HCT116 (cell line): ENCODE data around the gene TMEM62. TPM values are rescaled to one million over a fixed set of nuclear protein-coding genes. Genes with fewer than 3 reads are reported as not detected.

ENCODE experiments used
- ATAC-seq: fragments of 200-7000 bp; cut with Tn5 transposase; 2 replicates; pipeline ENCODE4 v1.9.1; 2020; ENCODE audit warnings: mild to moderate bottlenecking, moderate library complexity
- BruUV-seq: library from RNA; stranded (reverse); fragments of 400-500 nt; replicated peaks from 2 replicates; lab custom pipeline; 2021; lab: Mats Ljungman, UMichigan
- CTCF ChIA-PET: fragments of 300-600 bp; sonication (Branson Sonifier 250); formaldehyde crosslinking; loops from one replicate; lab custom pipeline; 2021; ENCODE audit warnings: antibody characterized with exemption; lab: Charles Lee
- POLR2A ChIA-PET: fragments of 300-600, 350-600 bp; sonication (Branson Sonifier 250); formaldehyde crosslinking; loops from one replicate; lab custom pipeline; 2021; ENCODE audit warnings: antibody characterized with exemption; lab: Charles Lee
- RAD21 ChIA-PET, 2 experiments: fragments of 300-600 bp; sonication (Branson Sonifier 250); formaldehyde crosslinking; loops; one replicate each; lab custom pipeline; 2023; ENCODE audit warnings: low total read pairs in 2 of 2; ENCODE audit not compliant: uncharacterized antibody in 2 of 2, unreplicated experiment in 2 of 2, low non-redundant PET in 1 of 2; lab: Charles Lee
- DNase-seq: peaks from one replicate; pipeline ENCODE4 v3.0.0-alpha.2; 2010; ENCODE audit warnings: low read depth, low spot score
- H2AFZ ChIP-seq: fragments of 200-600 bp; shearing (Covaris generic), sonication (generic); 2 replicates; pipeline ENCODE4 v1.6.1; 2017; ENCODE audit warnings: low read depth, mixed run types, mixed read lengths, antibody characterized with exemption, low read length; ENCODE audit not compliant: poor library complexity, severe bottlenecking
- H3K27ac ChIP-seq: 2 replicates; pipeline ENCODE4 v1.5.1; 2012; ENCODE audit warnings: low read depth, low read length
- H3K27me3 ChIP-seq: fragments of 200-600 bp; sonication (generic); 2 replicates; pipeline ENCODE4 v1.6.1; 2016; ENCODE audit warnings: mixed run types, low read length, mixed read lengths; ENCODE audit not compliant: insufficient read depth
- H3K36me3 ChIP-seq, 2 experiments: fragments of 200-500 bp in 1 of 2; fragments of 200-600 bp in 1 of 2; sonication (Bioruptor generic) in 1 of 2; sonication (generic) in 1 of 2; 2 replicates each; pipeline versions ENCODE4 v1.5.1 to v1.6.1; 2014 to 2016; ENCODE audit warnings: low read length in 2 of 2, inconsistent platforms in 1 of 2, mixed read lengths in 1 of 2, mixed run types in 1 of 2; ENCODE audit not compliant: insufficient read depth in 2 of 2, control insufficient read depth in 1 of 2
- H3K4me1 ChIP-seq, 2 experiments: fragments of 200-600 bp in 1 of 2; sonication (generic) in 1 of 2; 2 replicates each; pipeline versions ENCODE4 v1.5.1 to v1.6.1; 2012 to 2017; ENCODE audit warnings: low read length in 2 of 2, inconsistent platforms in 1 of 2, mild to moderate bottlenecking in 1 of 2, mixed read lengths in 1 of 2, mixed run types in 1 of 2, moderate library complexity in 1 of 2; ENCODE audit not compliant: insufficient read depth in 2 of 2, control insufficient read depth in 1 of 2
- H3K4me2 ChIP-seq: fragments of 200-600 bp; sonication (generic); 2 replicates; pipeline ENCODE4 v1.6.1; 2017; ENCODE audit warnings: mixed run types, low read length, mixed read lengths
- H3K4me3 ChIP-seq, 2 experiments: fragments of 200-600 bp in 1 of 2; sonication (generic) in 1 of 2; replicated peaks in 1 of 2; 2 replicates each; pipeline ENCODE4 v1.5.1; 2011 to 2016; ENCODE audit warnings: low read length in 2 of 2, control low read depth in 1 of 2, low read depth in 1 of 2, mild to moderate bottlenecking in 1 of 2, mixed read lengths in 1 of 2, mixed run types in 1 of 2
- H3K79me2 ChIP-seq: fragments of 200-600 bp; sonication (generic); 2 replicates; pipeline ENCODE4 v1.6.1; 2017; ENCODE audit warnings: mild to moderate bottlenecking, mixed run types, low read length, moderate library complexity, mixed read lengths; ENCODE audit not compliant: insufficient read depth
- H3K9ac ChIP-seq: fragments of 200-600 bp; sonication (generic); 2 replicates; pipeline ENCODE4 v1.6.1; 2016; ENCODE audit warnings: low read length, mixed read lengths
- H3K9me2 ChIP-seq: fragments of 200-600 bp; sonication (generic), shearing (Covaris generic); 2 replicates; pipeline ENCODE4 v1.6.1; 2017; ENCODE audit warnings: mixed run types, mild to moderate bottlenecking, moderate library complexity; ENCODE audit not compliant: insufficient read depth
- H3K9me3 ChIP-seq, 2 experiments: fragments of 200-500 bp in 1 of 2; fragments of 200-600 bp in 1 of 2; sonication (Bioruptor generic) in 1 of 2; sonication (generic) in 1 of 2; 2 replicates each; pipeline ENCODE4 v1.6.1; 2014 to 2017; ENCODE audit warnings: low read length in 2 of 2, mixed read lengths in 2 of 2, inconsistent platforms in 1 of 2, low read depth in 1 of 2, mild to moderate bottlenecking in 1 of 2, mixed run types in 1 of 2, moderate library complexity in 1 of 2; ENCODE audit not compliant: control insufficient read depth in 1 of 2, insufficient read depth in 1 of 2
- H4K20me1 ChIP-seq: fragments of 200-600 bp; sonication (generic), shearing (Covaris generic); 2 replicates; pipeline ENCODE4 v1.6.1; 2017; ENCODE audit warnings: mixed run types, mild to moderate bottlenecking, moderate library complexity; ENCODE audit not compliant: insufficient read depth
- CBX3 ChIP-seq: IDR thresholded peaks from 2 replicates; pipeline ENCODE4 v1.6.1; 2012; ENCODE audit warnings: low read depth
- CEBPB ChIP-seq: IDR thresholded peaks from 2 replicates; pipeline ENCODE4 v1.6.1; 2012; ENCODE audit warnings: low read depth
- EGR1 ChIP-seq: IDR thresholded peaks from 2 replicates; pipeline ENCODE4 v1.6.1; 2012; ENCODE audit warnings: low read depth
- ELF1 ChIP-seq: IDR thresholded peaks from 2 replicates; pipeline ENCODE4 v1.6.1; 2012; ENCODE audit warnings: low read depth, borderline replicate concordance
- EZH2 ChIP-seq: fragments of 200-600 bp; sonication (generic); IDR thresholded peaks from 2 replicates; pipeline ENCODE4 v1.6.1; 2017; ENCODE audit warnings: antibody characterized with exemption, mixed run types
- EZH2phosphoT487 ChIP-seq: fragments of 200-600 bp; IDR thresholded peaks from 2 replicates; pipeline ENCODE4 v1.6.1; 2018; ENCODE audit warnings: antibody characterized with exemption, borderline replicate concordance
- FOSL1 ChIP-seq: IDR thresholded peaks from 2 replicates; pipeline ENCODE4 v1.6.1; 2012; ENCODE audit warnings: low read depth
- POLR2AphosphoS5 ChIP-seq: IDR thresholded peaks from 2 replicates; pipeline ENCODE4 v1.6.1; 2011; ENCODE audit warnings: mild to moderate bottlenecking, low read depth, low read length, moderate library complexity
- SIN3A ChIP-seq: IDR thresholded peaks from 2 replicates; pipeline ENCODE4 v1.6.1; 2012; ENCODE audit warnings: low read depth
- SRF ChIP-seq: IDR thresholded peaks from 2 replicates; pipeline ENCODE4 v1.6.1; 2012; ENCODE audit warnings: low read depth
- YY1 ChIP-seq: IDR thresholded peaks from 2 replicates; pipeline ENCODE4 v1.6.1; 2011; ENCODE audit warnings: low read length, low read depth, moderate library complexity, mild to moderate bottlenecking; ENCODE audit not compliant: insufficient replicate concordance; ENCODE audit errors: extremely low read depth
- ZFX ChIP-seq: fragments of 450-650 bp; IDR thresholded peaks from 2 replicates; pipeline ENCODE4 v1.6.1; 2017
- ZNF274 ChIP-seq: fragments of 200-500 bp; sonication (Bioruptor generic); IDR thresholded peaks from 2 replicates; pipeline ENCODE4 v1.6.1; 2014; ENCODE audit warnings: mild to moderate bottlenecking, low read depth, low read length, inconsistent platforms
- intact Hi-C: fragments of 100-400 bp; cut with micrococcal nuclease; formaldehyde crosslinking; loops from 2 replicates; pipeline ENCODE4 v1.10.0; 2022
- total RNA-seq: library from RNA; stranded (reverse); gene quantifications from one replicate; pipeline ENCODE4 v1.2.1, GENCODE V29; 2021; ENCODE audit not compliant: unreplicated experiment
- TF ChIP-seq, protein P1 (sequence below): IDR thresholded peaks from 2 replicates; pipeline ENCODE4 v1.6.1; 2012; ENCODE audit warnings: low read depth
- TF ChIP-seq, protein P2 (sequence below): IDR thresholded peaks from 2 replicates; pipeline ENCODE4 v1.6.1; 2011; ENCODE audit warnings: mild to moderate bottlenecking, low read length, moderate library complexity; ENCODE audit not compliant: insufficient replicate concordance; ENCODE audit errors: extremely low read depth
- TF ChIP-seq, protein P3 (sequence below): IDR thresholded peaks from 2 replicates; pipeline ENCODE4 v1.6.1; 2012
- TF ChIP-seq, protein P4 (sequence below), 3 experiments: fragments of 200-600 bp in 1 of 3; sonication (generic) in 1 of 3; IDR thresholded peaks in 2 of 3; conservative IDR thresholded peaks in 1 of 3; 2 replicates each; pipeline ENCODE4 v1.5.1; 2012 to 2017; ENCODE audit warnings: low read depth in 2 of 3, low read length in 2 of 3, antibody characterized with exemption in 1 of 3, borderline replicate concordance in 1 of 3, control low read depth in 1 of 3, mild to moderate bottlenecking in 1 of 3, mixed read lengths in 1 of 3, mixed run types in 1 of 3, moderate library complexity in 1 of 3; ENCODE audit not compliant: insufficient read depth in 1 of 3

The TMEM62 gene
- total RNA-seq, 1 experiment from 2014 or later: 8.8 TPM

DNA sequence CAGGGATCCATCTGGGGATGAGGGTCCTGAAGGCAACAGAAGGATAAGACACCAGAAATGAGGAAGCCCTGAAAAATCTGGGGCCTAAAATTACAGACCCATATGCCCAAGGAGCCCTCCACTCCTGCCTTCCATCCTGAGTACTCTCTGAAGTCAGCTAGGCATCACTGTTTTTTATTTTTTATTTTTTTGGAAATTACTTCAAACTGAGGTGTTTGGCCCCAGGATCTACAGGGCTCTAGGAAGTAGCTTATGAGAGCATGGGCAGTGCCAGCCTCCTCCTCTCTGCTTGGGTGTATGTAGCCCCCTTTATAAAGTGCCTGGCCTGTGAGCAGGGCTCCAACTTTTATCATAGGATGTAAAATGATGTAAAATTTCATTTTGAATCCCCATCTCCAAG lies 79.6 kb downstream of the TMEM62 start:
- Histone ChIP-seq H2AFZ (no peak overlapping the region), H3K9me2 (no peaks in the 10 kb centered on the region), H3K79me2 (no peaks in the 10 kb centered on the region), H3K9ac (no peak overlapping the region), H3K27me3 (no peaks in the 10 kb centered on the region), H3K4me3 (no peak overlapping the region), H3K36me3 (no peaks in the 10 kb centered on the region), H3K27ac (no peak overlapping the region), H3K9me3 (no peaks in the 10 kb centered on the region), H3K4me2 (no peak overlapping the region), H3K4me1 (peaks cover 0 to 3% of the 10 kb centered on the region in 2 experiments; a peak in 1 of 4 replicates), H4K20me1 (no peaks in the 10 kb centered on the region)
- ChIA-PET RAD21 (no interaction called here), POLR2A (no interaction called here), CTCF (interaction anchor here (3.1 to 5.0 kb wide), 2 partner anchors 9 to 13 kb away, joined by 16 to 21 read pairs; no protein-coding TSS in a partner anchor)
- intact Hi-C loops: no loop called here
- BruUV-seq: no TSS peak
- no peak for TF ChIP-seq ZFX
- TF ChIP-seq ELF1: no peak
- TF ChIP-seq FOSL1: no peak
- TF ChIP-seq, protein P1, sequence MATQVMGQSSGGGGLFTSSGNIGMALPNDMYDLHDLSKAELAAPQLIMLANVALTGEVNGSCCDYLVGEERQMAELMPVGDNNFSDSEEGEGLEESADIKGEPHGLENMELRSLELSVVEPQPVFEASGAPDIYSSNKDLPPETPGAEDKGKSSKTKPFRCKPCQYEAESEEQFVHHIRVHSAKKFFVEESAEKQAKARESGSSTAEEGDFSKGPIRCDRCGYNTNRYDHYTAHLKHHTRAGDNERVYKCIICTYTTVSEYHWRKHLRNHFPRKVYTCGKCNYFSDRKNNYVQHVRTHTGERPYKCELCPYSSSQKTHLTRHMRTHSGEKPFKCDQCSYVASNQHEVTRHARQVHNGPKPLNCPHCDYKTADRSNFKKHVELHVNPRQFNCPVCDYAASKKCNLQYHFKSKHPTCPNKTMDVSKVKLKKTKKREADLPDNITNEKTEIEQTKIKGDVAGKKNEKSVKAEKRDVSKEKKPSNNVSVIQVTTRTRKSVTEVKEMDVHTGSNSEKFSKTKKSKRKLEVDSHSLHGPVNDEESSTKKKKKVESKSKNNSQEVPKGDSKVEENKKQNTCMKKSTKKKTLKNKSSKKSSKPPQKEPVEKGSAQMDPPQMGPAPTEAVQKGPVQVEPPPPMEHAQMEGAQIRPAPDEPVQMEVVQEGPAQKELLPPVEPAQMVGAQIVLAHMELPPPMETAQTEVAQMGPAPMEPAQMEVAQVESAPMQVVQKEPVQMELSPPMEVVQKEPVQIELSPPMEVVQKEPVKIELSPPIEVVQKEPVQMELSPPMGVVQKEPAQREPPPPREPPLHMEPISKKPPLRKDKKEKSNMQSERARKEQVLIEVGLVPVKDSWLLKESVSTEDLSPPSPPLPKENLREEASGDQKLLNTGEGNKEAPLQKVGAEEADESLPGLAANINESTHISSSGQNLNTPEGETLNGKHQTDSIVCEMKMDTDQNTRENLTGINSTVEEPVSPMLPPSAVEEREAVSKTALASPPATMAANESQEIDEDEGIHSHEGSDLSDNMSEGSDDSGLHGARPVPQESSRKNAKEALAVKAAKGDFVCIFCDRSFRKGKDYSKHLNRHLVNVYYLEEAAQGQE: no peak
- no peak for TF ChIP-seq EZH2phosphoT487
- TF ChIP-seq EZH2: no peak
- TF ChIP-seq YY1: no peak
- TF ChIP-seq, protein P2, sequence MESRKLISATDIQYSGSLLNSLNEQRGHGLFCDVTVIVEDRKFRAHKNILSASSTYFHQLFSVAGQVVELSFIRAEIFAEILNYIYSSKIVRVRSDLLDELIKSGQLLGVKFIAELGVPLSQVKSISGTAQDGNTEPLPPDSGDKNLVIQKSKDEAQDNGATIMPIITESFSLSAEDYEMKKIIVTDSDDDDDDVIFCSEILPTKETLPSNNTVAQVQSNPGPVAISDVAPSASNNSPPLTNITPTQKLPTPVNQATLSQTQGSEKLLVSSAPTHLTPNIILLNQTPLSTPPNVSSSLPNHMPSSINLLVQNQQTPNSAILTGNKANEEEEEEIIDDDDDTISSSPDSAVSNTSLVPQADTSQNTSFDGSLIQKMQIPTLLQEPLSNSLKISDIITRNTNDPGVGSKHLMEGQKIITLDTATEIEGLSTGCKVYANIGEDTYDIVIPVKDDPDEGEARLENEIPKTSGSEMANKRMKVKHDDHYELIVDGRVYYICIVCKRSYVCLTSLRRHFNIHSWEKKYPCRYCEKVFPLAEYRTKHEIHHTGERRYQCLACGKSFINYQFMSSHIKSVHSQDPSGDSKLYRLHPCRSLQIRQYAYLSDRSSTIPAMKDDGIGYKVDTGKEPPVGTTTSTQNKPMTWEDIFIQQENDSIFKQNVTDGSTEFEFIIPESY: no peak
- no peak for TF ChIP-seq ZNF274
- TF ChIP-seq CEBPB: no peak
- TF ChIP-seq POLR2AphosphoS5: no peak
- no peak for TF ChIP-seq SRF
- TF ChIP-seq EGR1: no peak
- no peak for TF ChIP-seq CBX3
- TF ChIP-seq SIN3A: no peak
- TF ChIP-seq, protein P3, sequence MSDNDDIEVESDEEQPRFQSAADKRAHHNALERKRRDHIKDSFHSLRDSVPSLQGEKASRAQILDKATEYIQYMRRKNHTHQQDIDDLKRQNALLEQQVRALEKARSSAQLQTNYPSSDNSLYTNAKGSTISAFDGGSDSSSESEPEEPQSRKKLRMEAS: no peak
- TF ChIP-seq, protein P4, sequence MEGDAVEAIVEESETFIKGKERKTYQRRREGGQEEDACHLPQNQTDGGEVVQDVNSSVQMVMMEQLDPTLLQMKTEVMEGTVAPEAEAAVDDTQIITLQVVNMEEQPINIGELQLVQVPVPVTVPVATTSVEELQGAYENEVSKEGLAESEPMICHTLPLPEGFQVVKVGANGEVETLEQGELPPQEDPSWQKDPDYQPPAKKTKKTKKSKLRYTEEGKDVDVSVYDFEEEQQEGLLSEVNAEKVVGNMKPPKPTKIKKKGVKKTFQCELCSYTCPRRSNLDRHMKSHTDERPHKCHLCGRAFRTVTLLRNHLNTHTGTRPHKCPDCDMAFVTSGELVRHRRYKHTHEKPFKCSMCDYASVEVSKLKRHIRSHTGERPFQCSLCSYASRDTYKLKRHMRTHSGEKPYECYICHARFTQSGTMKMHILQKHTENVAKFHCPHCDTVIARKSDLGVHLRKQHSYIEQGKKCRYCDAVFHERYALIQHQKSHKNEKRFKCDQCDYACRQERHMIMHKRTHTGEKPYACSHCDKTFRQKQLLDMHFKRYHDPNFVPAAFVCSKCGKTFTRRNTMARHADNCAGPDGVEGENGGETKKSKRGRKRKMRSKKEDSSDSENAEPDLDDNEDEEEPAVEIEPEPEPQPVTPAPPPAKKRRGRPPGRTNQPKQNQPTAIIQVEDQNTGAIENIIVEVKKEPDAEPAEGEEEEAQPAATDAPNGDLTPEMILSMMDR (IDR thresholded peaks at IDR 0.05 in 2 of 3, conservative IDR thresholded peaks at IDR 0.05 in 1 of 3; ENCODE audit: borderline replicate concordance in 1 of 3, insufficient read depth in 1 of 3, low read depth in 2 of 3, low read length in 2 of 3): no peak
- ATAC-seq (no peak), DNase-seq (no peak)
